AG04449 (cell line): Measurements from ENCODE around the gene PSMA2.
"Not testable (repeated sequence)": the region's sequence is repeated elsewhere in the genome, so short reads cannot be mapped to it uniquely, and the experiment has no call there.

ENCODE experiments used
- CTCF ChIA-PET: fragments of 350-600 bp; formaldehyde crosslinking; extraction: SDS; loops from one replicate; lab custom pipeline; 2021; ENCODE audit warnings: antibody characterized with exemption; lab: Yijun Ruan, JAX
- POLR2A ChIA-PET: fragments of 400-600, 350-600 bp; formaldehyde crosslinking; extraction: SDS; loops from one replicate; lab custom pipeline; 2020; ENCODE audit warnings: antibody characterized with exemption, inconsistent platforms; lab: Yijun Ruan, JAX
- DNase-seq: peaks from one replicate; pipeline ENCODE4 v3.0.0-alpha.2; 2010; ENCODE audit warnings: low read depth, low spot score
- H3K4me3 ChIP-seq: 2 replicates; pipeline ENCODE4 v1.5.1; 2011; ENCODE audit warnings: low read depth, mild to moderate bottlenecking, control low read depth, low read length
- CTCF ChIP-seq: IDR thresholded peaks from one replicate; pipeline ENCODE4 v1.5.1; 2011; ENCODE audit warnings: mild to moderate bottlenecking, moderate library complexity, low read length, control low read depth, inconsistent platforms; ENCODE audit not compliant: insufficient read depth; ENCODE audit errors: missing control alignments

PSMA2 gene

GRCh38 chr7:42886129-42886528 is 45.8 kb downstream of the PSMA2 start:
- no peak overlapping the region for H3K4me3 ChIP-seq
- no peak for TF ChIP-seq CTCF
- ChIA-PET CTCF (interaction anchor here (1.1 to 3.6 kb wide), 3 partner anchors 9 to 946 kb away, joined by 7 to 44 read pairs (median 14); no protein-coding TSS in a partner anchor), POLR2A (no interaction called here)
- no peak for DNase-seq

DNA sequence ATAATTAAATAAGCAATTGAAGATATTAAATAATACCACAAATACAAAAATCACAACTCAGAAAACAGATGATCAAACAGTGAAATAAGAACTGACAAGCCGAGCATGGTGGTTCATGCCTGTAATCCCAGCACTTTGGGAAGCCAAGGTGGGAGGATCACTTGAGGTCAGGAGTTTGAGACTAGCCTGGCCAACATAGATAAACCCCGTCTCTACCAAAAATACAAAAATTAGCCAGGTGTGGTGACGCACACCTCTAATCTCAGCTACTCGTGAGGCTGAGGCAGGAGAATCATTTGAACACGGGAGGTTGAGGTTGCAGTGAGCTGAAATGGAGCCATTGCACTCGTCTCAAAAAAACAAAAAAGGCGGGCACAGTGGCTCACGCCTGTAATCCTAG is 46.8 kb downstream of the PSMA2 start:
- DNase-seq, POLR2A ChIA-PET, H3K4me3 ChIP-seq: not testable (repeated sequence)
- CTCF ChIA-PET = interaction anchor here (1.1 to 3.7 kb wide), 2 partner anchors 9 to 945 kb away, joined by 4 to 11 read pairs; no protein-coding TSS in a partner anchor

DNA sequence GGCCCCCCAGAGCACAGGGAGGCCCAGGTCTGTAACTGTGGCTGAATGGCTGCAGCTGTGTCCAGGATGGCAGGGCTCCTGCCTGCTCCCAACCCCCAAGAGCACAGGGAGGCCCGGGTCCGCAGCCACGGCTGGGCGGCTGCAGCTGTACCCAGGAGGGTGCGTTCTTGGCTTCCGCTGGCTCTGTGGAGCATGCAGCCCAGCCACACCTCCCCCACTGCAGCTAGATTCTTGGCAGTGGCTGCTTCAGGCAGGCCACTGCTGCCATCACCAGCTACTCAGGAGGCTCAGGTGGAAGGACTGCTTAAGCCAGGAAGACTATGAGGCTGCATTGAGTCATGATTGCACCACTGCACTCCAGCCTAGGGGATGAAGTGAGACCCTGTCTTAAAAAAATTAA is 48.0 kb downstream of the PSMA2 start:
- ChIA-PET CTCF (interaction anchor here (3.7 kb wide), 1 partner anchor 943 kb away, joined by 11 read pairs; no protein-coding TSS in a partner anchor), POLR2A (no interaction called here)
- no peak overlapping the region for H3K4me3 ChIP-seq
- no peak for TF ChIP-seq CTCF
- no peak for DNase-seq

DNA sequence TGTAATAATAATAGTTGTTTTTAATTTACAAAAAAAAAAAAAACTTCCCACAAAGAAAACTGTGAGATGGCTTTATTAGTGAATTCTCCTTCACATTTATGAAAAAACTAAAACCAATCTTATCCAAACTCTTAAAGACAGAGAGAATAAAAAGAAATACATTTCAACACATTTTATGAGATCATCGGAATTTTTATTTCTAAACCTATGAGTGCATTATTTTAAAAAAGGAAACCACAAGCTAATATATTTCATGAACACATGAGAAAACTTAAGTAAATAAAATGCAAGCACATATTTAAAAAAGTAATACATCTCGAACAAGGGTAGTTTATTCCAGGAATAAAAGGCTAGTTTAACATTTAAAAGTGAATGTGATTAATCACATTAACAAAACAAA is 51.6 kb downstream of the PSMA2 start:
- no peak for TF ChIP-seq CTCF
- POLR2A ChIA-PET = no interaction called here
- H3K4me3 ChIP-seq = no peak overlapping the region
- DNase-seq = no peak
- CTCF ChIA-PET = interaction anchor here (1.5 kb wide), 2 partner anchors 938 to 940 kb away, joined by 5 to 7 read pairs; no protein-coding TSS in a partner anchor

- no peak overlapping the region for H3K4me3 ChIP-seq
- POLR2A ChIA-PET = no interaction called here
- no peak for TF ChIP-seq CTCF
- no peak for DNase-seq
- CTCF ChIA-PET = interaction anchor here (1.0 to 4.9 kb wide), 7 partner anchors 9 to 936 kb away, joined by 3 to 164 read pairs (median 23); no protein-coding TSS in a partner anchor
Measured at GRCh38 chr7:42878303-42878702, 53.7 kb downstream of the PSMA2 start.

DNA sequence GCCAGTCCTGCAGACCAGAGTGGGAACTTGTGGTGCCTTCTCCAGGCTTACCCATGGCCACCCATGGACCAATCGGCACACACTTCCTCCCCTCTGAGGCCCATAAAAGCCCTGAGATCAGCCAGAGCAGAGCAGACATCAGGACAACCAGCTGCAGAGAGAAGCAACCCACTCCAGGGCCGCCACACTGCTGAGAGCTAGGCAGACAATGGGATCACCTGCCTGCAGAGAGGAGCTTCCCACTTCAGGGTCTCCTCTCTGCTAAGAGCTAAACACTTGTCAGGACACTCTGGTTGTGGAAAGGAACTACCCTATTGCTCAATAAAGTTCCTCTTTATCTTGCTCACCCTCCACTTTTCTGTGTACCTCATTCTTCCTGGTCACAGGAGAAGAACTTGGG is 54.1 kb downstream of the PSMA2 start:
- POLR2A ChIA-PET = no interaction called here
- CTCF ChIA-PET = interaction anchor here (1.0 to 4.9 kb wide), 11 partner anchors 10 to 941 kb away, joined by 3 to 164 read pairs (median 8); no protein-coding TSS in a partner anchor
- H3K4me3 ChIP-seq = no peak overlapping the region
- DNase-seq = no peak
- no peak for TF ChIP-seq CTCF
